ENCODE results near the gene KCNMA1. TPM values are rescaled to one million over a fixed set of nuclear protein-coding genes. Genes with fewer than 3 reads are reported as not detected.

KCNMA1 gene
- total RNA-seq, 1 experiment from 2014 or later: 20.7 TPM

- no peak for DNase-seq
- intact Hi-C loops (cut with micrococcal nuclease; ENCODE audit: unreplicated experiment): no loop called here
- H3K27ac Mint-ChIP-seq (ENCODE audit: unreplicated experiment): no peak overlapping the region
- H3K27me3 Mint-ChIP-seq (ENCODE audit: insufficient read depth, unreplicated experiment): no peaks in the 10 kb centered on the region
- BruUV-seq (replicated peaks): no TSS peak
- H3K4me1 ChIP-seq: no peaks in the 10 kb centered on the region
- POLR2A ChIA-PET: no interaction called here
- no peaks in the 10 kb centered on the region for H3K36me3 ChIP-seq (ENCODE audit: control insufficient read depth, insufficient read depth, low read length)
- H3K4me1 Mint-ChIP-seq (ENCODE audit: low read depth, unreplicated experiment): peaks cover 6% of the 10 kb centered on the region
- no peak for TF ChIP-seq CTCF (IDR thresholded peaks at IDR 0.05; ENCODE audit: insufficient read depth in 1 of 2, low read depth in 1 of 2, low read length in 1 of 2, severe bottlenecking in 1 of 2, unreplicated experiment in 1 of 2)
- no peaks in the 10 kb centered on the region for H3K9me3 ChIP-seq
- CTCF ChIA-PET: no interaction called here
- H3K27me3 ChIP-seq (replicated peaks; ENCODE audit: control insufficient read depth, insufficient read depth, low read length): no peaks in the 10 kb centered on the region
- H3K36me3 Mint-ChIP-seq (ENCODE audit: insufficient read depth, unreplicated experiment): no peaks in the 10 kb centered on the region
- no peak overlapping the region for H3K4me3 Mint-ChIP-seq (ENCODE audit: unreplicated experiment)
- no peaks in the 10 kb centered on the region for H3K9me3 Mint-ChIP-seq (ENCODE audit: unreplicated experiment)
- no peak overlapping the region for H3K4me3 ChIP-seq (ENCODE audit: low read depth, low read length)
These were observed 328.5 kb downstream of the KCNMA1 start for GRCh38 chr10:77309092-77309491.

GRCh38 chr10:77308084-77308732 lies 329.4 kb downstream of the KCNMA1 start:
- H3K9me3 Mint-ChIP-seq (ENCODE audit: unreplicated experiment): no peaks in the 10 kb centered on the region
- H3K4me3 Mint-ChIP-seq (ENCODE audit: unreplicated experiment): no peak overlapping the region
- no peak overlapping the region for H3K27ac Mint-ChIP-seq (ENCODE audit: unreplicated experiment)
- intact Hi-C loops (cut with micrococcal nuclease; ENCODE audit: unreplicated experiment): no loop called here
- DNase-seq: no peak
- no peaks in the 10 kb centered on the region for H3K36me3 Mint-ChIP-seq (ENCODE audit: insufficient read depth, unreplicated experiment)
- Histone ChIP-seq H3K27me3 (replicated peaks; ENCODE audit: control insufficient read depth, insufficient read depth, low read length) (no peaks in the 10 kb centered on the region), H3K4me3 (ENCODE audit: low read depth, low read length) (no peak overlapping the region), H3K9me3 (no peaks in the 10 kb centered on the region), H3K36me3 (ENCODE audit: control insufficient read depth, insufficient read depth, low read length) (no peaks in the 10 kb centered on the region), H3K4me1 (no peaks in the 10 kb centered on the region)
- H3K27me3 Mint-ChIP-seq (ENCODE audit: insufficient read depth, unreplicated experiment): peaks cover 3% of the 10 kb centered on the region
- ChIA-PET POLR2A (no interaction called here), CTCF (no interaction called here)
- TF ChIP-seq CTCF (IDR thresholded peaks at IDR 0.05; ENCODE audit: insufficient read depth in 1 of 2, low read depth in 1 of 2, low read length in 1 of 2, severe bottlenecking in 1 of 2, unreplicated experiment in 1 of 2): no peak
- peaks cover 2% of the 10 kb centered on the region for H3K4me1 Mint-ChIP-seq (ENCODE audit: low read depth, unreplicated experiment)
- no TSS peak for BruUV-seq (replicated peaks)

GRCh38 chr10:77306666-77307065 lies 330.9 kb downstream of the KCNMA1 start:
- H3K4me1 Mint-ChIP-seq (ENCODE audit: low read depth, unreplicated experiment): no peaks in the 10 kb centered on the region
- ChIA-PET POLR2A (no interaction called here), CTCF (no interaction called here)
- no peaks in the 10 kb centered on the region for H3K9me3 Mint-ChIP-seq (ENCODE audit: unreplicated experiment)
- no peaks in the 10 kb centered on the region for H3K4me1 ChIP-seq
- peaks cover 3% of the 10 kb centered on the region for H3K27me3 Mint-ChIP-seq (ENCODE audit: insufficient read depth, unreplicated experiment)
- H3K4me3 ChIP-seq (ENCODE audit: low read depth, low read length): no peak overlapping the region
- no peak overlapping the region for H3K4me3 Mint-ChIP-seq (ENCODE audit: unreplicated experiment)
- no peak for TF ChIP-seq CTCF (IDR thresholded peaks at IDR 0.05; ENCODE audit: insufficient read depth in 1 of 2, low read depth in 1 of 2, low read length in 1 of 2, severe bottlenecking in 1 of 2, unreplicated experiment in 1 of 2)
- intact Hi-C loops (cut with micrococcal nuclease; ENCODE audit: unreplicated experiment): no loop called here
- H3K36me3 ChIP-seq (ENCODE audit: control insufficient read depth, insufficient read depth, low read length): no peaks in the 10 kb centered on the region
- DNase-seq: no peak
- H3K36me3 Mint-ChIP-seq (ENCODE audit: insufficient read depth, unreplicated experiment): no peaks in the 10 kb centered on the region
- no TSS peak for BruUV-seq (replicated peaks)
- H3K9me3 ChIP-seq: no peaks in the 10 kb centered on the region
- no peak overlapping the region for H3K27ac Mint-ChIP-seq (ENCODE audit: unreplicated experiment)
- no peaks in the 10 kb centered on the region for H3K27me3 ChIP-seq (replicated peaks; ENCODE audit: control insufficient read depth, insufficient read depth, low read length)
